Endometrial microvascular endothelial cells (primary cell): ENCODE measurements around the gene TMEM132A. TPM values are rescaled to one million over a fixed set of nuclear protein-coding genes. Genes with fewer than 3 reads are reported as not detected.

Experiments used
- in situ Hi-C: cut with HindIII; loops from 2 replicates; pipeline ENCODE4 v1.10.0; 2017; ENCODE audit warnings: low sequenced_read_pairs, low pct_unique_long_range_greater_than_20kb; ENCODE audit errors: inconsistent ontology term
- total RNA-seq: library from RNA; depleted of rRNA; stranded (reverse); fragments of >200 nt; gene quantifications from one replicate; pipeline ENCODE4 v1.2.3, GENCODE V29; 2015; ENCODE audit errors: inconsistent ontology term

Gene TMEM132A
- total RNA-seq, 1 donor from 2014 or later, result 105 TPM

- in situ Hi-C loops, result no loop called here
These were observed 23.4 kb downstream of the TMEM132A start for GRCh38 chr11:60947700-60948099.

GRCh38 chr11:60948250-60948649 is 24.0 kb downstream of the TMEM132A start:
- in situ Hi-C loops, result no loop called here

GRCh38 chr11:60950024-60950423 is 25.8 kb downstream of the TMEM132A start:
- in situ Hi-C loops, result no loop called here

- in situ Hi-C loops, result no loop called here
These were observed 26.8 kb downstream of the TMEM132A start for GRCh38 chr11:60950933-60951605.

- in situ Hi-C loops, result no loop called here
These were observed 27.3 kb downstream of the TMEM132A start for GRCh38 chr11:60951606-60951903.

GRCh38 chr11:60951904-60952741 is 27.9 kb downstream of the TMEM132A start, which contains the start of gene SLC15A3:
TSS of gene SLC15A3 (minus strand) at chr11:60952176. CDS start at chr11:60951551, 625 bp downstream.
- in situ Hi-C loops, result no loop called here

GRCh38 chr11:60952742-60953170 is 28.5 kb downstream of the TMEM132A start:
- in situ Hi-C loops, result no loop called here

- in situ Hi-C loops, result no loop called here
These were observed 29.5 kb downstream of the TMEM132A start for GRCh38 chr11:60953781-60954180.

GRCh38 chr11:60954421-60954820 is 30.2 kb downstream of the TMEM132A start:
- in situ Hi-C loops, result no loop called here

- in situ Hi-C loops, result no loop called here
These were observed 31.3 kb downstream of the TMEM132A start for GRCh38 chr11:60955571-60955970.

- in situ Hi-C loops, result no loop called here
These were observed 32.9 kb downstream of the TMEM132A start for GRCh38 chr11:60957188-60957587.

- in situ Hi-C loops, result no loop called here
These were observed 35.2 kb downstream of the TMEM132A start for GRCh38 chr11:60959431-60959830.

GRCh38 chr11:60960405-60960804 is 36.1 kb downstream of the TMEM132A start:
- in situ Hi-C loops, result no loop called here

GRCh38 chr11:60964801-60965200 is 40.5 kb downstream of the TMEM132A start:
- in situ Hi-C loops, result no loop called here

GRCh38 chr11:60966890-60967289 is 42.6 kb downstream of the TMEM132A start:
- in situ Hi-C loops, result no loop called here

GRCh38 chr11:60968223-60968622 is 44.0 kb downstream of the TMEM132A start:
- in situ Hi-C loops, result no loop called here

GRCh38 chr11:60970369-60970774 is 46.1 kb downstream of the TMEM132A start:
- in situ Hi-C loops, result no loop called here

- in situ Hi-C loops, result no loop called here
These were observed 46.6 kb downstream of the TMEM132A start for GRCh38 chr11:60970890-60971289.

- in situ Hi-C loops, result no loop called here
These were observed 47.3 kb downstream of the TMEM132A start, which contains the start of gene CD6 for GRCh38 chr11:60971520-60971919. TSS of gene CD6 (plus strand) at chr11:60971680. CDS start at chr11:60971866, 186 bp downstream.
